Stomach (tissue), 9 donors: Measurements from ENCODE around the gene RNF13. TPM values are rescaled to one million over a fixed set of nuclear protein-coding genes. Genes with fewer than 3 reads are reported as not detected.

Experiments
- DNase-seq, 2 donors: peaks; one replicate each; pipeline versions ENCODE4 v3.0.0 to v3.0.0-alpha.2; 2013 to 2019
- H3K27ac ChIP-seq, 5 donors: fragments of 200-600 bp in 4 of 5; sonication (generic) in 4 of 5; one replicate each; pipeline ENCODE4 v1.5.1; 2013 to 2019; ENCODE audit warnings: mild to moderate bottlenecking in 1 of 5, moderate library complexity in 1 of 5
- H3K27me3 ChIP-seq, 3 donors: fragments of 200-600 bp; sonication (generic); one replicate each; pipeline ENCODE4 v1.5.1; 2017 to 2019; ENCODE audit warnings: mixed run types in 1 of 3
- H3K36me3 ChIP-seq, 4 donors: fragments of 200-600 bp; sonication (generic); 1 replicate in 3 of 4; 2 replicates in 1 of 4; pipeline ENCODE4 v1.5.1; 2016 to 2019
- H3K4me1 ChIP-seq, 4 donors: fragments of 200-600 bp; sonication (generic); one replicate each; pipeline ENCODE4 v1.5.1; 2016 to 2019
- H3K4me3 ChIP-seq, 4 donors: fragments of 200-600 bp; sonication (generic) in 3 of 4; one replicate each; pipeline ENCODE4 v1.5.1; 2016 to 2019; ENCODE audit warnings: mild to moderate bottlenecking in 1 of 4
- H3K9me3 ChIP-seq, 4 donors: fragments of 200-600 bp; sonication (generic); one replicate each; pipeline ENCODE4 v1.5.1; 2016 to 2019
- EP300 ChIP-seq: sonication (generic); formaldehyde crosslinking; IDR thresholded peaks from one replicate; pipeline ENCODE4 v1.6.1; 2017; ENCODE audit warnings: antibody characterized with exemption
- POLR2A ChIP-seq, 4 donors: fragments of 450-650 bp; IDR thresholded peaks; one replicate each; pipeline ENCODE4 v1.6.1; 2016; ENCODE audit warnings: antibody characterized with exemption in 4 of 4, control low read depth in 2 of 4, mild to moderate bottlenecking in 1 of 4, moderate library complexity in 1 of 4
- POLR2AphosphoS5 ChIP-seq, 3 donors: sonication (generic); formaldehyde crosslinking; IDR thresholded peaks; one replicate each; pipeline ENCODE4 v1.6.1; 2016; ENCODE audit warnings: antibody characterized with exemption in 3 of 3
- WGBS, 5 donors: extraction: QIAGEN DNeasy Blood & Tissue Kit in 3 of 5; methylation state at CpG; one replicate each; pipeline versions ENCODE4 v1.1.5 to v1.1.7; 2013 to 2018; 5-methylcytosine and 5-hydroxymethylcytosine counted together
- intact Hi-C: fragments of 100-400 bp; cut with DNase I; formaldehyde crosslinking; loops from one replicate; pipeline ENCODE4 v1.15.1; 2023; ENCODE audit warnings: low total_unique reads
- polyA plus RNA-seq, 3 donors: library from polyadenylated mRNA; stranded (reverse); fragments of 200-250 nt; gene quantifications; one replicate each; pipeline ENCODE4 v1.2.3, GENCODE V29; 2013
- total RNA-seq, 5 donors: library from RNA; depleted of rRNA; stranded (reverse); fragments of >200 nt; gene quantifications; one replicate each; pipeline versions ENCODE4 v1.1.0 to v1.2.3, GENCODE V29; 2014 to 2016
- TF ChIP-seq, protein P1 (sequence below), 7 experiments: fragments of 450-650 bp in 4 of 7; fragments of 200-600 bp in 3 of 7; sonication (generic) in 3 of 7; IDR thresholded peaks; one replicate each; pipeline ENCODE4 v1.5.1; 2016 to 2019; ENCODE audit warnings: antibody characterized with exemption in 7 of 7, control low read depth in 2 of 7, mild to moderate bottlenecking in 1 of 7
- donor health status: healthy with polysubstance abuse.
- donor health status: Bipolar disorder and iron deficiency.
- donor health status: healthy.

RNF13 gene
- total and polyA plus RNA-seq, 8 donors: 6.7 to 130 (median 31.3) TPM

GRCh38 chr3:149895339-149895738 is 82.3 kb downstream of the RNF13 start:
- no peak for DNase-seq
- 47 to 67% (median 57%) methylated on average over 1 of the region's 1 CpG for WGBS, 5 donors
- intact Hi-C loops: no loop called here
- Histone ChIP-seq H3K9me3 (no peaks in the 10 kb centered on the region), H3K4me3 (no peak overlapping the region), H3K4me1 (peaks cover 0 to 22% (median 2%) of the 10 kb centered on the region in 4 donors), H3K27me3 (no peaks in the 10 kb centered on the region), H3K27ac (no peak overlapping the region), H3K36me3 (peaks cover 0 to 22% (median 8%) of the 10 kb centered on the region in 4 donors)
- TF ChIP-seq EP300: no peak
- TF ChIP-seq POLR2A (IDR thresholded peaks at IDR 0.05): no peak
- no peak for TF ChIP-seq POLR2AphosphoS5 (IDR thresholded peaks at IDR 0.05)
- TF ChIP-seq, protein P1, sequence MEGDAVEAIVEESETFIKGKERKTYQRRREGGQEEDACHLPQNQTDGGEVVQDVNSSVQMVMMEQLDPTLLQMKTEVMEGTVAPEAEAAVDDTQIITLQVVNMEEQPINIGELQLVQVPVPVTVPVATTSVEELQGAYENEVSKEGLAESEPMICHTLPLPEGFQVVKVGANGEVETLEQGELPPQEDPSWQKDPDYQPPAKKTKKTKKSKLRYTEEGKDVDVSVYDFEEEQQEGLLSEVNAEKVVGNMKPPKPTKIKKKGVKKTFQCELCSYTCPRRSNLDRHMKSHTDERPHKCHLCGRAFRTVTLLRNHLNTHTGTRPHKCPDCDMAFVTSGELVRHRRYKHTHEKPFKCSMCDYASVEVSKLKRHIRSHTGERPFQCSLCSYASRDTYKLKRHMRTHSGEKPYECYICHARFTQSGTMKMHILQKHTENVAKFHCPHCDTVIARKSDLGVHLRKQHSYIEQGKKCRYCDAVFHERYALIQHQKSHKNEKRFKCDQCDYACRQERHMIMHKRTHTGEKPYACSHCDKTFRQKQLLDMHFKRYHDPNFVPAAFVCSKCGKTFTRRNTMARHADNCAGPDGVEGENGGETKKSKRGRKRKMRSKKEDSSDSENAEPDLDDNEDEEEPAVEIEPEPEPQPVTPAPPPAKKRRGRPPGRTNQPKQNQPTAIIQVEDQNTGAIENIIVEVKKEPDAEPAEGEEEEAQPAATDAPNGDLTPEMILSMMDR (IDR thresholded peaks at IDR 0.05): no peak

- no peak overlapping the region for H3K27ac ChIP-seq
- peaks cover 0 to 22% (median 2%) of the 10 kb centered on the region in 4 donors for H3K4me1 ChIP-seq
- no peak overlapping the region for H3K4me3 ChIP-seq
- no peak for DNase-seq
- TF ChIP-seq POLR2A (IDR thresholded peaks at IDR 0.05): no peak
- no peak for TF ChIP-seq POLR2AphosphoS5 (IDR thresholded peaks at IDR 0.05)
- TF ChIP-seq, protein P1 (IDR thresholded peaks at IDR 0.05): no peak
- no peak for TF ChIP-seq EP300
- no peaks in the 10 kb centered on the region for H3K27me3 ChIP-seq
- H3K9me3 ChIP-seq: no peaks in the 10 kb centered on the region
- peaks cover 0 to 22% (median 8%) of the 10 kb centered on the region in 4 donors for H3K36me3 ChIP-seq
- whole genome bisulfite sequencing, 5 donors: 82 to 95% (median 94%) methylated on average over 2 of the region's 2 CpGs
- intact Hi-C loops: no loop called here
Measured at GRCh38 chr3:149895769-149896168, 82.8 kb downstream of the RNF13 start.

GRCh38 chr3:149898771-149899170 is 85.8 kb downstream of the RNF13 start:
- no peaks in the 10 kb centered on the region for H3K27me3 ChIP-seq
- 66 to 80% (median 75%) methylated on average over 2 of the region's 2 CpGs for WGBS, 5 donors
- no peak overlapping the region for H3K27ac ChIP-seq
- H3K36me3 ChIP-seq: peaks cover 0 to 22% (median 8%) of the 10 kb centered on the region in 4 donors
- H3K9me3 ChIP-seq: no peaks in the 10 kb centered on the region
- TF ChIP-seq, protein P1 (IDR thresholded peaks at IDR 0.05): no peak
- TF ChIP-seq POLR2AphosphoS5 (IDR thresholded peaks at IDR 0.05): no peak
- no peak for TF ChIP-seq EP300
- DNase-seq: peak in 1 of 2 donors; percentile 5
- H3K4me3 ChIP-seq: no peak overlapping the region
- H3K4me1 ChIP-seq: peaks cover 0 to 4% (median 0%) of the 10 kb centered on the region in 4 donors
- intact Hi-C loops: no loop called here

DNA sequence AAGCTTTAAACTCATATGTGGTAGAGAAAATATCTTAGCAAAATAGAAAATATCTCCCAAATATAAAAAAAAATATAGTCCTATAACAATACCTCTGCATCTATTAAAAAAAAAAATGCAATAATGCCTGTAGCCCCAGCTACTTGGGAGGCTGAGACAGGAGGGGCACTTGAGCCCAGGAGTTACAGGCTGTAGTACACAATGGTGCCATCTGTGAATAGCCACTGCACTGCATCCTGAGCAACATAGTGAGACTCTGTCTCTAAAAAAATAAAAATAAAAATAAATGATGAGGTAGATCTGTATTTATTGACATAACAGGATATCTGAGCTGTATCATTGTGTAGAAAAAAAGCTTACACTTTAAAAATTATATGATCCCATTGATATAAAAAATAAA is 87.3 kb downstream of the RNF13 start:
- Histone ChIP-seq H3K27ac (no peak overlapping the region), H3K9me3 (no peaks in the 10 kb centered on the region), H3K4me1 (no peaks in the 10 kb centered on the region), H3K4me3 (no peak overlapping the region), H3K27me3 (no peaks in the 10 kb centered on the region), H3K36me3 (peaks cover 0 to 22% (median 8%) of the 10 kb centered on the region in 4 donors)
- intact Hi-C loops: no loop called here
- TF ChIP-seq, protein P1 (IDR thresholded peaks at IDR 0.05): no peak
- no peak for DNase-seq
